SKM-1 (cell line): ENCODE results near the gene SDK1.
"Not testable (repeated sequence)": the region's sequence is repeated elsewhere in the genome, so short reads cannot be mapped to it uniquely, and the experiment has no call there.

Source experiments
- DNase-seq: peaks from one replicate; lab custom pipeline; 2025; ENCODE audit not compliant: unreplicated experiment; lab: John Stamatoyannopoulos, UW

SDK1 gene

GRCh38 chr7:4245866-4246470 is 944.9 kb downstream of the SDK1 start:
- DNase-seq = no peak

- no peak for DNase-seq
Measured at GRCh38 chr7:4246536-4246935, 945.5 kb downstream of the SDK1 start.

- DNase-seq = no peak
Measured at GRCh38 chr7:4247106-4247876, 946.2 kb downstream of the SDK1 start.

GRCh38 chr7:4248295-4248694 is 947.2 kb downstream of the SDK1 start:
- DNase-seq = no peak

GRCh38 chr7:4249241-4249640 is 948.2 kb downstream of the SDK1 start:
- DNase-seq = no peak

GRCh38 chr7:4255336-4255735 is 954.3 kb downstream of the SDK1 start:
- DNase-seq = no peak

- no peak for DNase-seq
Measured at GRCh38 chr7:4256286-4256685, 955.2 kb downstream of the SDK1 start.

- no peak for DNase-seq
Measured at GRCh38 chr7:4257146-4258111, 956.4 kb downstream of the SDK1 start.

- DNase-seq = not testable (repeated sequence)
Measured at GRCh38 chr7:4260116-4260515, 959.1 kb downstream of the SDK1 start.

- DNase-seq = no peak
Measured at GRCh38 chr7:4260867-4261600, 960.0 kb downstream of the SDK1 start.

- no peak for DNase-seq
Measured at GRCh38 chr7:4261601-4261960, 960.5 kb downstream of the SDK1 start.

- not testable (repeated sequence) for DNase-seq
Measured at GRCh38 chr7:4264206-4264605, 963.2 kb downstream of the SDK1 start.

GRCh38 chr7:4265066-4265465 is 964.0 kb downstream of the SDK1 start:
- DNase-seq = no peak

GRCh38 chr7:4265676-4266075 is 964.6 kb downstream of the SDK1 start:
- DNase-seq = no peak

- no peak for DNase-seq
Measured at GRCh38 chr7:4266270-4267040, 965.4 kb downstream of the SDK1 start.

GRCh38 chr7:4267341-4268039 is 966.4 kb downstream of the SDK1 start:
- no peak for DNase-seq

GRCh38 chr7:4268040-4268965 is 967.3 kb downstream of the SDK1 start:
- no peak for DNase-seq

GRCh38 chr7:4269086-4269485 is 968.0 kb downstream of the SDK1 start:
- DNase-seq = no peak

- DNase-seq = no peak
Measured at GRCh38 chr7:4269746-4270145, 968.7 kb downstream of the SDK1 start.
